ENCODE results near the gene SLC17A7.
"Not testable (repeated sequence)": the region's sequence is repeated elsewhere in the genome, so short reads cannot be mapped to it uniquely, and the experiment has no call there.

Gene SLC17A7

GRCh38 chr19:49441210-49441959 lies at the start of gene SLC17A7:
Gene SLC17A7 (minus strand): TSS chr19:49441527. CDS start chr19:49441379, 148 bp downstream.
- peak; percentile 49 to 56 for DNase-seq

GRCh38 chr19:49490287-49491029 lies 49.1 kb upstream of the SLC17A7 start:
- no peak for DNase-seq

- peak in 1 of 2 donors; percentile 62 for DNase-seq
Observed at GRCh38 chr19:49489601-49490167, 48.4 kb upstream of the SLC17A7 start.

GRCh38 chr19:49488863-49489537 lies 47.7 kb upstream of the SLC17A7 start:
- no peak for DNase-seq

GRCh38 chr19:49488046-49488862 lies 46.9 kb upstream of the SLC17A7 start:
- DNase-seq = no peak

GRCh38 chr19:49487277-49488045 lies 46.1 kb upstream of the SLC17A7 start, which contains the start of gene RPL13A:
Gene RPL13A (plus strand): TSS chr19:49487608. CDS start chr19:49487630, 22 bp downstream.
- peak; percentile 100 for DNase-seq

GRCh38 chr19:49486710-49487276 lies 45.5 kb upstream of the SLC17A7 start:
- DNase-seq = no peak

- DNase-seq = no peak
Observed at GRCh38 chr19:49486232-49486631, 44.9 kb upstream of the SLC17A7 start.

- no peak for DNase-seq
Observed at GRCh38 chr19:49481020-49481683, 39.8 kb upstream of the SLC17A7 start.

GRCh38 chr19:49479975-49480628 lies 38.8 kb upstream of the SLC17A7 start:
- no peak for DNase-seq

- peak; percentile 74 to 75 for DNase-seq
Observed at GRCh38 chr19:49475995-49476880, 34.9 kb upstream of the SLC17A7 start.

GRCh38 chr19:49475191-49475917 lies 34.0 kb upstream of the SLC17A7 start:
- no peak for DNase-seq

- DNase-seq = no peak
Observed at GRCh38 chr19:49474542-49474924, 33.2 kb upstream of the SLC17A7 start.

GRCh38 chr19:49473868-49474541 lies 32.7 kb upstream of the SLC17A7 start, which contains the start of gene FLT3LG:
Gene FLT3LG (plus strand): TSS chr19:49474215. CDS start chr19:49474640, 425 bp downstream.
- peak; percentile 96 to 97 for DNase-seq

- not testable (repeated sequence) for DNase-seq
Observed at GRCh38 chr19:49473501-49473867, 32.2 kb upstream of the SLC17A7 start.

- no peak for DNase-seq
Observed at GRCh38 chr19:49472936-49473335, 31.6 kb upstream of the SLC17A7 start.

GRCh38 chr19:49470615-49470978 lies 29.3 kb upstream of the SLC17A7 start:
- no peak for DNase-seq
